Measurements from ENCODE around the gene BAIAP2. TPM values are rescaled to one million over a fixed set of nuclear protein-coding genes. Genes with fewer than 3 reads are reported as not detected.

The BAIAP2 gene
- total RNA-seq, 1 donor from 2014 or later = 34.7 TPM

- intact Hi-C loops (cut with DNase I) = no loop called here
- ATAC-seq (ENCODE audit: poor library complexity) (no peak), DNase-seq (no peak)
These were observed 2.1 kb upstream of the BAIAP2 start for GRCh38 chr17:81032641-81033480.

- ATAC-seq (ENCODE audit: poor library complexity) = no peak
- intact Hi-C loops (cut with DNase I) = no loop called here
- DNase-seq = no peak
These were observed 1.3 kb upstream of the BAIAP2 start for GRCh38 chr17:81033535-81034167.

- ATAC-seq (ENCODE audit: poor library complexity) (peak; percentile 12), DNase-seq (no peak)
These were observed 678 bp upstream of the BAIAP2 start for GRCh38 chr17:81034168-81034777.

GRCh38 chr17:81035521-81036196, 708 bp downstream of the BAIAP2 start:
- intact Hi-C loops (cut with DNase I) = no loop called here
- DNase-seq (no peak), ATAC-seq (ENCODE audit: poor library complexity) (no peak)

More at GRCh38 chr17:81034168-81034777, 678 bp upstream of the BAIAP2 start:
- intact Hi-C loops (cut with DNase I) = no loop called here

GRCh38 chr17:81036197-81036941, 1.4 kb downstream of the BAIAP2 start:
- intact Hi-C loops (cut with DNase I) = no loop called here
- ATAC-seq (ENCODE audit: poor library complexity) = no peak
- DNase-seq = no peak

- ATAC-seq (ENCODE audit: poor library complexity) (peak; percentile 75), DNase-seq (peak; percentile 87)
- intact Hi-C loops (cut with DNase I) = no loop called here
These were observed 2.3 kb downstream of the BAIAP2 start for GRCh38 chr17:81037026-81037797.

GRCh38 chr17:81037798-81038733, 3.1 kb downstream of the BAIAP2 start:
- ATAC-seq (ENCODE audit: poor library complexity) (peak; percentile 22), DNase-seq (no peak)
- intact Hi-C loops (cut with DNase I) = no loop called here

- no peak for ATAC-seq (ENCODE audit: poor library complexity)
- DNase-seq = no peak
- intact Hi-C loops (cut with DNase I) = no loop called here
These were observed 4.1 kb downstream of the BAIAP2 start for GRCh38 chr17:81039096-81039495.

GRCh38 chr17:81039854-81040758, 5.2 kb downstream of the BAIAP2 start:
- intact Hi-C loops (cut with DNase I) = no loop called here
- ATAC-seq (ENCODE audit: poor library complexity) (no peak), DNase-seq (no peak)

GRCh38 chr17:81040791-81041337, 5.9 kb downstream of the BAIAP2 start:
- DNase-seq = no peak
- ATAC-seq (ENCODE audit: poor library complexity) = no peak
- intact Hi-C loops (cut with DNase I) = no loop called here

GRCh38 chr17:81042606-81043005, 7.7 kb downstream of the BAIAP2 start:
- DNase-seq (no peak), ATAC-seq (ENCODE audit: poor library complexity) (no peak)
- intact Hi-C loops (cut with DNase I) = no loop called here

- ATAC-seq (ENCODE audit: poor library complexity) (no peak), DNase-seq (no peak)
These were observed 8.4 kb downstream of the BAIAP2 start for GRCh38 chr17:81043319-81043724.

GRCh38 chr17:81043725-81044427, 8.9 kb downstream of the BAIAP2 start:
- DNase-seq (peak; percentile 62), ATAC-seq (ENCODE audit: poor library complexity) (peak; percentile 1)
- intact Hi-C loops (cut with DNase I) = no loop called here

More at GRCh38 chr17:81043319-81043724, 8.4 kb downstream of the BAIAP2 start:
- intact Hi-C loops (cut with DNase I) = no loop called here

- intact Hi-C loops (cut with DNase I) = no loop called here
- no peak for DNase-seq
- no peak for ATAC-seq (ENCODE audit: poor library complexity)
These were observed 9.4 kb downstream of the BAIAP2 start for GRCh38 chr17:81044428-81044763.

Measured in Right ventricle myocardium superior (tissue), 1 donor.